GM06990 (cell line): Measurements from ENCODE around the gene ATG16L2.

Source experiments
- DNase-seq: peaks from one replicate; pipeline ENCODE4 v3.0.0-alpha.2; 2011; ENCODE audit not compliant: insufficient read length; ENCODE audit errors: extremely low read depth
- H3K27me3 ChIP-seq: replicated peaks from 2 replicates; pipeline ENCODE4 v1.6.0; 2011; ENCODE audit warnings: low read length; ENCODE audit not compliant: control insufficient read depth, insufficient read depth
- H3K36me3 ChIP-seq: 2 replicates; pipeline ENCODE4 v1.5.1; 2011; ENCODE audit warnings: low read length; ENCODE audit not compliant: control insufficient read depth, insufficient read depth
- H3K4me3 ChIP-seq: replicated peaks from 2 replicates; pipeline ENCODE4 v1.5.1; 2011; ENCODE audit warnings: low read depth, mild to moderate bottlenecking, control low read depth, low read length
- CTCF ChIP-seq: IDR thresholded peaks from 2 replicates; pipeline ENCODE4 v1.5.1; 2011; ENCODE audit warnings: low read length, control low read depth, mild to moderate bottlenecking, inconsistent platforms; ENCODE audit not compliant: insufficient read depth, poor library complexity, severe bottlenecking

The ATG16L2 gene

GRCh38 chr11:72813740-72814285 is 398 bp upstream of the ATG16L2 start:
- Histone ChIP-seq H3K4me3 (peak overlapping the region; percentile 96), H3K36me3 (peaks cover 15% of the 10 kb centered on the region), H3K27me3 (no peaks in the 10 kb centered on the region)
- peak; percentile 91 for DNase-seq
- TF ChIP-seq CTCF: no peak

DNA sequence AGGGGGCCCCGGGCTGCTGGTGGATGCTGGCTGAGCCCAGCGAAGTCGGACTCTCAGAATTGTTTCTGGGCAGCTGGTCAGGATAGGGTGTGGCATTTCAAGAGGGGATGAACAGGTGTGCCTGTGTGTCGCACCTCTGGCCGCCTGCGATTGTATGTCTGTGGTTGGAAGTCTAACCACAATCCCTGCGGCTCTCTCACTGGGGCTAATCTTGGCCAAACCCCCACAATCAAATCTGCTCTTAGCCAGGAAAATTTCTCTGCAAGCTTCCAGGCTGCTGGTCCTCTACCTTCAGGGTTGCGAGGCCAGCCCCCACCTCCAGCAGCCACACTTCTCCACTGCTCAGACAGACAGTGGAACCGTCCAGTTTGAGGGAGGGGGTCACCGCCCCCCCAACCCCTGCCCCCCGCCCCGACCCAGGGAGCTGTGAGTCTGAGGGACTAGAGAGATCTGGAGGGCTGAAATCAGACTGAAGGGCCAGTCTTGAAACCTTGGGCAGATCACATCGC is 953 bp downstream of the ATG16L2 start:
- no peak for TF ChIP-seq CTCF
- H3K36me3 ChIP-seq: peaks cover 9% of the 10 kb centered on the region
- H3K27me3 ChIP-seq: no peaks in the 10 kb centered on the region
- peak overlapping the region; percentile 96 for H3K4me3 ChIP-seq
- no peak for DNase-seq

DNA sequence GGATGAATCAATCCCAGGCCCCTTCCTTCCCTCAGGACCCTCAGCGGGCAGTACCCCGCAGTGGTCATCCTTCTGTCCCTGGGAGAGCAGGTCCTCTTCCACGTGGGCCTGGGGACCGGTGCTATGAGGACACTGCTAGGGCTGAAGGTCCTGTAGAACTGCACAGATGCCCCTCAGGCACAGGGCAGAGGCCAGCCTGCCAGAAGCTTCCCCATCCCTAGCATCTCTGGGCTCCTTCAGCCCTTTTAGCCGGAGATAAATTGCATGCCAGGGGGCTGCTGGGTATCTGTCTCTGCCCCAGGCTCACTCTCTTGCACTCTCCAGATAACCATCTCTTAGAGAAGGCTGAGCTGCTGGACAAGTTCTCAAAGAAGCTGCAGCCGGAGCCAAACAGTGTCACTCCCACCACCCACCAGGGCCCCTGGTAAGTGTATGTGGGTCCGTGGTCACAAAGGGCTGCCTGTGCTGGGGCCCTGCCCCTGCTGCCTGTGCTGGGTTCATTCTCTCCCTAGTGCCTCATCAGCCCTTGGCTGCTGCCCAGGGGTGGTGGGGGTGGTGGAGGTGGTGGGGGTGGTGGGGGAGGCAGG is 2.3 kb downstream of the ATG16L2 start:
- TF ChIP-seq CTCF: no peak
- Histone ChIP-seq H3K27me3 (no peaks in the 10 kb centered on the region), H3K36me3 (peaks cover 15% of the 10 kb centered on the region), H3K4me3 (peak overlapping the region; percentile 96)
- DNase-seq: no peak

GRCh38 chr11:72817966-72818365 is 3.8 kb downstream of the ATG16L2 start:
- TF ChIP-seq CTCF: no peak
- DNase-seq: no peak
- Histone ChIP-seq H3K27me3 (no peaks in the 10 kb centered on the region), H3K36me3 (peaks cover 16% of the 10 kb centered on the region), H3K4me3 (no peak overlapping the region)

- H3K4me3 ChIP-seq: no peak overlapping the region
- peaks cover 24% of the 10 kb centered on the region for H3K36me3 ChIP-seq
- TF ChIP-seq CTCF: no peak
- no peak for DNase-seq
- H3K27me3 ChIP-seq: no peaks in the 10 kb centered on the region
Measured at GRCh38 chr11:72818971-72819370, 4.8 kb downstream of the ATG16L2 start.
